HCT116 (cell line): Measurements from ENCODE around the gene ADAM19. TPM values are rescaled to one million over a fixed set of nuclear protein-coding genes. Genes with fewer than 3 reads are reported as not detected.

Source experiments
- ATAC-seq: fragments of 200-7000 bp; cut with Tn5 transposase; 2 replicates; pipeline ENCODE4 v1.9.1; 2020; ENCODE audit warnings: mild to moderate bottlenecking, moderate library complexity
- BruUV-seq: library from RNA; stranded (reverse); fragments of 400-500 nt; replicated peaks from 2 replicates; lab custom pipeline; 2021; lab: Mats Ljungman, UMichigan
- CTCF ChIA-PET: fragments of 300-600 bp; sonication (Branson Sonifier 250); formaldehyde crosslinking; loops from one replicate; lab custom pipeline; 2021; ENCODE audit warnings: antibody characterized with exemption; lab: Charles Lee
- POLR2A ChIA-PET: fragments of 300-600, 350-600 bp; sonication (Branson Sonifier 250); formaldehyde crosslinking; loops from one replicate; lab custom pipeline; 2021; ENCODE audit warnings: antibody characterized with exemption; lab: Charles Lee
- RAD21 ChIA-PET, 2 experiments: fragments of 300-600 bp; sonication (Branson Sonifier 250); formaldehyde crosslinking; loops; one replicate each; lab custom pipeline; 2023; ENCODE audit warnings: low total read pairs in 2 of 2; ENCODE audit not compliant: uncharacterized antibody in 2 of 2, unreplicated experiment in 2 of 2, low non-redundant PET in 1 of 2; lab: Charles Lee
- DNase-seq: peaks from one replicate; pipeline ENCODE4 v3.0.0-alpha.2; 2010; ENCODE audit warnings: low read depth, low spot score
- H2AFZ ChIP-seq: fragments of 200-600 bp; shearing (Covaris generic), sonication (generic); 2 replicates; pipeline ENCODE4 v1.6.1; 2017; ENCODE audit warnings: low read depth, mixed run types, mixed read lengths, antibody characterized with exemption, low read length; ENCODE audit not compliant: poor library complexity, severe bottlenecking
- H3K27ac ChIP-seq: 2 replicates; pipeline ENCODE4 v1.5.1; 2012; ENCODE audit warnings: low read depth, low read length
- H3K27me3 ChIP-seq: fragments of 200-600 bp; sonication (generic); 2 replicates; pipeline ENCODE4 v1.6.1; 2016; ENCODE audit warnings: mixed run types, low read length, mixed read lengths; ENCODE audit not compliant: insufficient read depth
- H3K36me3 ChIP-seq, 2 experiments: fragments of 200-500 bp in 1 of 2; fragments of 200-600 bp in 1 of 2; sonication (Bioruptor generic) in 1 of 2; sonication (generic) in 1 of 2; 2 replicates each; pipeline versions ENCODE4 v1.5.1 to v1.6.1; 2014 to 2016; ENCODE audit warnings: low read length in 2 of 2, inconsistent platforms in 1 of 2, mixed read lengths in 1 of 2, mixed run types in 1 of 2; ENCODE audit not compliant: insufficient read depth in 2 of 2, control insufficient read depth in 1 of 2
- H3K4me1 ChIP-seq, 2 experiments: fragments of 200-600 bp in 1 of 2; sonication (generic) in 1 of 2; 2 replicates each; pipeline versions ENCODE4 v1.5.1 to v1.6.1; 2012 to 2017; ENCODE audit warnings: low read length in 2 of 2, inconsistent platforms in 1 of 2, mild to moderate bottlenecking in 1 of 2, mixed read lengths in 1 of 2, mixed run types in 1 of 2, moderate library complexity in 1 of 2; ENCODE audit not compliant: insufficient read depth in 2 of 2, control insufficient read depth in 1 of 2
- H3K4me2 ChIP-seq: fragments of 200-600 bp; sonication (generic); 2 replicates; pipeline ENCODE4 v1.6.1; 2017; ENCODE audit warnings: mixed run types, low read length, mixed read lengths
- H3K4me3 ChIP-seq, 2 experiments: fragments of 200-600 bp in 1 of 2; sonication (generic) in 1 of 2; replicated peaks in 1 of 2; 2 replicates each; pipeline ENCODE4 v1.5.1; 2011 to 2016; ENCODE audit warnings: low read length in 2 of 2, control low read depth in 1 of 2, low read depth in 1 of 2, mild to moderate bottlenecking in 1 of 2, mixed read lengths in 1 of 2, mixed run types in 1 of 2
- H3K79me2 ChIP-seq: fragments of 200-600 bp; sonication (generic); 2 replicates; pipeline ENCODE4 v1.6.1; 2017; ENCODE audit warnings: mild to moderate bottlenecking, mixed run types, low read length, moderate library complexity, mixed read lengths; ENCODE audit not compliant: insufficient read depth
- H3K9ac ChIP-seq: fragments of 200-600 bp; sonication (generic); 2 replicates; pipeline ENCODE4 v1.6.1; 2016; ENCODE audit warnings: low read length, mixed read lengths
- H3K9me2 ChIP-seq: fragments of 200-600 bp; sonication (generic), shearing (Covaris generic); 2 replicates; pipeline ENCODE4 v1.6.1; 2017; ENCODE audit warnings: mixed run types, mild to moderate bottlenecking, moderate library complexity; ENCODE audit not compliant: insufficient read depth
- H3K9me3 ChIP-seq, 2 experiments: fragments of 200-500 bp in 1 of 2; fragments of 200-600 bp in 1 of 2; sonication (Bioruptor generic) in 1 of 2; sonication (generic) in 1 of 2; 2 replicates each; pipeline ENCODE4 v1.6.1; 2014 to 2017; ENCODE audit warnings: low read length in 2 of 2, mixed read lengths in 2 of 2, inconsistent platforms in 1 of 2, low read depth in 1 of 2, mild to moderate bottlenecking in 1 of 2, mixed run types in 1 of 2, moderate library complexity in 1 of 2; ENCODE audit not compliant: control insufficient read depth in 1 of 2, insufficient read depth in 1 of 2
- H4K20me1 ChIP-seq: fragments of 200-600 bp; sonication (generic), shearing (Covaris generic); 2 replicates; pipeline ENCODE4 v1.6.1; 2017; ENCODE audit warnings: mixed run types, mild to moderate bottlenecking, moderate library complexity; ENCODE audit not compliant: insufficient read depth
- CBX3 ChIP-seq: IDR thresholded peaks from 2 replicates; pipeline ENCODE4 v1.6.1; 2012; ENCODE audit warnings: low read depth
- CEBPB ChIP-seq: IDR thresholded peaks from 2 replicates; pipeline ENCODE4 v1.6.1; 2012; ENCODE audit warnings: low read depth
- CTCF ChIP-seq, 3 experiments: fragments of 200-600 bp in 1 of 3; sonication (generic) in 1 of 3; IDR thresholded peaks in 2 of 3; conservative IDR thresholded peaks in 1 of 3; 2 replicates each; pipeline ENCODE4 v1.5.1; 2012 to 2017; ENCODE audit warnings: low read depth in 2 of 3, low read length in 2 of 3, antibody characterized with exemption in 1 of 3, borderline replicate concordance in 1 of 3, control low read depth in 1 of 3, mild to moderate bottlenecking in 1 of 3, mixed read lengths in 1 of 3, mixed run types in 1 of 3, moderate library complexity in 1 of 3; ENCODE audit not compliant: insufficient read depth in 1 of 3
- EGR1 ChIP-seq: IDR thresholded peaks from 2 replicates; pipeline ENCODE4 v1.6.1; 2012; ENCODE audit warnings: low read depth
- ELF1 ChIP-seq: IDR thresholded peaks from 2 replicates; pipeline ENCODE4 v1.6.1; 2012; ENCODE audit warnings: low read depth, borderline replicate concordance
- EZH2phosphoT487 ChIP-seq: fragments of 200-600 bp; IDR thresholded peaks from 2 replicates; pipeline ENCODE4 v1.6.1; 2018; ENCODE audit warnings: antibody characterized with exemption, borderline replicate concordance
- FOSL1 ChIP-seq: IDR thresholded peaks from 2 replicates; pipeline ENCODE4 v1.6.1; 2012; ENCODE audit warnings: low read depth
- JUND ChIP-seq: IDR thresholded peaks from 2 replicates; pipeline ENCODE4 v1.6.1; 2012
- POLR2A ChIP-seq: IDR thresholded peaks from 2 replicates; pipeline ENCODE4 v1.7.0; 2011; ENCODE audit warnings: borderline replicate concordance; ENCODE audit not compliant: insufficient read depth, insufficient read length; ENCODE audit errors: extremely low read depth
- RAD21 ChIP-seq: IDR thresholded peaks from 2 replicates; pipeline ENCODE4 v1.6.1; 2012; ENCODE audit warnings: low read depth, mild to moderate bottlenecking
- SP1 ChIP-seq: IDR thresholded peaks from 2 replicates; pipeline ENCODE4 v1.6.1; 2012; ENCODE audit warnings: low read depth
- SRF ChIP-seq: IDR thresholded peaks from 2 replicates; pipeline ENCODE4 v1.6.1; 2012; ENCODE audit warnings: low read depth
- YY1 ChIP-seq: IDR thresholded peaks from 2 replicates; pipeline ENCODE4 v1.6.1; 2011; ENCODE audit warnings: low read length, low read depth, moderate library complexity, mild to moderate bottlenecking; ENCODE audit not compliant: insufficient replicate concordance; ENCODE audit errors: extremely low read depth
- ZBTB33 ChIP-seq: IDR thresholded peaks from 2 replicates; pipeline ENCODE4 v1.6.1; 2011; ENCODE audit warnings: mild to moderate bottlenecking, low read length, moderate library complexity; ENCODE audit not compliant: insufficient replicate concordance; ENCODE audit errors: extremely low read depth
- ZFX ChIP-seq: fragments of 450-650 bp; IDR thresholded peaks from 2 replicates; pipeline ENCODE4 v1.6.1; 2017
- ZNF274 ChIP-seq: fragments of 200-500 bp; sonication (Bioruptor generic); IDR thresholded peaks from 2 replicates; pipeline ENCODE4 v1.6.1; 2014; ENCODE audit warnings: mild to moderate bottlenecking, low read depth, low read length, inconsistent platforms
- intact Hi-C: fragments of 100-400 bp; cut with micrococcal nuclease; formaldehyde crosslinking; loops from 2 replicates; pipeline ENCODE4 v1.10.0; 2022
- total RNA-seq: library from RNA; stranded (reverse); gene quantifications from one replicate; pipeline ENCODE4 v1.2.1, GENCODE V29; 2021; ENCODE audit not compliant: unreplicated experiment
- TF ChIP-seq, protein P1 (sequence below): IDR thresholded peaks from 2 replicates; pipeline ENCODE4 v1.6.1; 2012; ENCODE audit warnings: low read depth

ADAM19 gene
- total RNA-seq, 1 experiment from 2014 or later: 77.3 TPM

DNA sequence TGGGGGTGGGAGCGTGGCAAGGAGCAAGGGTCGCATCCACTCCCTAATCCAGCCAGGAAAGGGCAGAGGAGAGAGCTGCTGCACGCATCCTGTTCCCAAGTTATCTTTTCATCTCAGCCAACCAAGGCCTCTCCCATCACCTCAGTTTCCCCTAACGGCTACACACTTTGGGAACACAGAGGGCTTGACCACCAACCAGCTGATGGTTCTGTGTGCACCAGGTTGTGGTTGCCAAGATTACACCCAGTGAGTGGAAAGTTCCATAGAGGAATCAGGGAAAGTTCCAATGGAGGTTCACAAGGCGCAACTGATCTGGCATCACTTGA is 53.9 kb downstream of the ADAM19 start:
- Histone ChIP-seq H3K27ac (no peak overlapping the region), H3K9me2 (no peaks in the 10 kb centered on the region), H2AFZ (no peak overlapping the region), H3K4me3 (no peak overlapping the region), H3K4me2 (no peak overlapping the region), H3K36me3 (peaks cover 7% of the 10 kb centered on the region in 2 experiments; a peak in 1 of 4 replicates), H3K4me1 (peaks cover 0 to 13% of the 10 kb centered on the region in 2 experiments; a peak in 2 of 4 replicates), H3K27me3 (no peaks in the 10 kb centered on the region), H3K79me2 (peaks cover 8% of the 10 kb centered on the region; the same call in 1 of the 2 replicates), H3K9ac (no peak overlapping the region), H3K9me3 (no peaks in the 10 kb centered on the region)
- DNase-seq: no peak
- ATAC-seq: no peak
- ChIA-PET CTCF (no interaction called here), RAD21 (no interaction called here)
- intact Hi-C loops: no loop called here
- no TSS peak for BruUV-seq
- TF ChIP-seq RAD21 (no peak), YY1 (no peak), ZFX (no peak), SRF (no peak), ZBTB33 (no peak), SP1 (no peak), CEBPB (no peak), EGR1 (no peak), JUND (no peak), EZH2phosphoT487 (no peak), CBX3 (no peak), ELF1 (no peak), CTCF (IDR thresholded peaks at IDR 0.05 in 2 of 3, conservative IDR thresholded peaks at IDR 0.05 in 1 of 3; ENCODE audit: borderline replicate concordance in 1 of 3, insufficient read depth in 1 of 3, low read depth in 2 of 3, low read length in 2 of 3) (no peak), FOSL1 (no peak), ZNF274 (no peak), POLR2A (no peak)
- TF ChIP-seq, protein P1, sequence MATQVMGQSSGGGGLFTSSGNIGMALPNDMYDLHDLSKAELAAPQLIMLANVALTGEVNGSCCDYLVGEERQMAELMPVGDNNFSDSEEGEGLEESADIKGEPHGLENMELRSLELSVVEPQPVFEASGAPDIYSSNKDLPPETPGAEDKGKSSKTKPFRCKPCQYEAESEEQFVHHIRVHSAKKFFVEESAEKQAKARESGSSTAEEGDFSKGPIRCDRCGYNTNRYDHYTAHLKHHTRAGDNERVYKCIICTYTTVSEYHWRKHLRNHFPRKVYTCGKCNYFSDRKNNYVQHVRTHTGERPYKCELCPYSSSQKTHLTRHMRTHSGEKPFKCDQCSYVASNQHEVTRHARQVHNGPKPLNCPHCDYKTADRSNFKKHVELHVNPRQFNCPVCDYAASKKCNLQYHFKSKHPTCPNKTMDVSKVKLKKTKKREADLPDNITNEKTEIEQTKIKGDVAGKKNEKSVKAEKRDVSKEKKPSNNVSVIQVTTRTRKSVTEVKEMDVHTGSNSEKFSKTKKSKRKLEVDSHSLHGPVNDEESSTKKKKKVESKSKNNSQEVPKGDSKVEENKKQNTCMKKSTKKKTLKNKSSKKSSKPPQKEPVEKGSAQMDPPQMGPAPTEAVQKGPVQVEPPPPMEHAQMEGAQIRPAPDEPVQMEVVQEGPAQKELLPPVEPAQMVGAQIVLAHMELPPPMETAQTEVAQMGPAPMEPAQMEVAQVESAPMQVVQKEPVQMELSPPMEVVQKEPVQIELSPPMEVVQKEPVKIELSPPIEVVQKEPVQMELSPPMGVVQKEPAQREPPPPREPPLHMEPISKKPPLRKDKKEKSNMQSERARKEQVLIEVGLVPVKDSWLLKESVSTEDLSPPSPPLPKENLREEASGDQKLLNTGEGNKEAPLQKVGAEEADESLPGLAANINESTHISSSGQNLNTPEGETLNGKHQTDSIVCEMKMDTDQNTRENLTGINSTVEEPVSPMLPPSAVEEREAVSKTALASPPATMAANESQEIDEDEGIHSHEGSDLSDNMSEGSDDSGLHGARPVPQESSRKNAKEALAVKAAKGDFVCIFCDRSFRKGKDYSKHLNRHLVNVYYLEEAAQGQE: no peak
- TF ChIP-seq, all 23 proteins: peak for 0
- POLR2A ChIA-PET: no interaction called here
- H4K20me1 ChIP-seq: no peaks in the 10 kb centered on the region
